GM18867 (cell line): ENCODE measurements around the gene HIGD2A.

ENCODE experiments used
- ATAC-seq: cut with Tn5 transposase; IDR thresholded peaks from one replicate; pipeline ENCODE4 v1.9.1; 2021; ENCODE audit warnings: mild to moderate bottlenecking, moderate library complexity; ENCODE audit not compliant: unreplicated experiment

HIGD2A gene

DNA sequence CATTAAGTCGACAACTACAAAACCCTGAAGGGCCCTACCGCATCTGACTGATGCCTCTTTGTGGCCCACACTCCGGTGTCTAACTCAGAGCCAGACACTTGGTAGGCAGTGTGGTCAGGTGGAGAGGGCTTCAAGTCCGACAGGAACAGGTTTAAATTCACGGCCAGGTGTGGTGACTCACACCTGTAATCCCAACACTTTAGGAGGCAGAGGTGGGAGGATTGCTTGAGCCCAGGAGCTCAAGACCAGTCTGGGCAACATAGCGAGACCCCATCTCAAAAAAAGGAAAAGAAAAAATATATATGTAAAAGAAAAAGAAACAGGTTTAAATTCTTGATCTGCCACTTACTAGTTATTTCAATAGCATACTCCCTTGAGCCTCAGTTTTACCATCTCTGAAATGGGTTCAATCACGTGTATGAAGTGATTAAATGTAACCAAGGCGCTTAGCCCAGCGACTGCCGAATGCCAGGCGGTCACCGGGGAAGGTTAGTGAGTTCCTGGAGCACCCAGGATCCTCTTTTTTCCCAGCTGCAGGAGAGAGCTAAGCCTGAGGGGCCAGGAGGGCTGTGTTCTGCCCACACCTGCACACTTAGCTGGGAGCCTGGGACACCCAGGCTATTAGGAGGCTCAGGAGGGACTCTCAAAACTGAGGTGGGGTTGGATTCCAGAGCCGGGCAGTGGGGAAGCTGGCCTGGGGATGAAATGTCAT, 26.8 kb downstream of the HIGD2A start:
- ATAC-seq: peak; percentile 4

DNA sequence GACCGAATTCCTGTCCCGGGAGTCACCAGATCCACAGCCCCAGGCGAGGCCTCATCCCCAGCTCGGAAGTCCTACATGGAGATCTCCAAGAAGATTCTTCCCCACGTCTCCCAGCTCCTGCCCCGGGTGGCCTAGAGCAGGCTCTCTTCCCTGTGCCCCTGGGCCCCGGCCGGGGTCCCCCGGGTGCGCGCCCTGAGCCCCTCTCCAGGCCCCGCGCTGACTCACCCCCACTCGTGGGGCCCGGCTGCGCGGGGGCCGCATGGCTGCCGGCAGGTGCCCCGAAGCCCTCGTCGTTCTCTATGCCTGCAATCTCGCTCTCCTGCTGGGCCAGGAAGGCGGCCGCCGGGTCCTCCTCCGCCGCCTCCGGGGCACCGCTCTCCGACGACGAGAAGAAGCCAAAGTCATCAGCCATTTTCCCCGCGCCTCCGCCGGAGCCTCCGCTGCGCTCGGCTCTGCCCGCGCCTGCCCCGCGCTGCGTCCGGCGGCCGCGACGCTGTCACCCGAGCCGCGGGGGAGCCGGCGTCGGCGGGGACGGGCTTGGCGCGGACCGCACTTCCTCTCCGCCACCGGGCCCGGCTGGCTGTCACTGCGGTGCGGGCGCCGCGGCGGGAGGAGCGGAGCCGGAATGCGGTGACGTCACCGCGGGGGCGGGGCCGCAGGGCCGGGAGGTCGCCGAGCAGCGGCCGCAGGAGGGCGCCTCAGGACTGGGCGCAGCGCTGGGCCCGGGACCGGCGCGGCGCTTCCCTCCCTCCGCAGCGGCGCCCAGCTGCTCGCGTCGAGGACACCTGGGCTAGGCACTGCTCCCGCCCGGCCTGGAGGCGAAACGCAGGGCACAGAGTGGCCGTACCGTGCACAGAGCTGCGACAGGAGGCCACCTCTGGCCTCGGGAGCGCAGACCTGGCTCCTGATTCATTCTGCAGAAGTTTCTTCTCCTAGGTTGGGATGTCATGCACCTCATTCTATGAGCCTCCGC, 27.7 kb downstream of the HIGD2A start, which contains the start of gene CLTB:
Gene CLTB (minus strand): TSS at position 588 of the 973 bp plus-strand sequence. CDS start 176 bp downstream, at position 412.
- peak; percentile 96 for ATAC-seq

DNA sequence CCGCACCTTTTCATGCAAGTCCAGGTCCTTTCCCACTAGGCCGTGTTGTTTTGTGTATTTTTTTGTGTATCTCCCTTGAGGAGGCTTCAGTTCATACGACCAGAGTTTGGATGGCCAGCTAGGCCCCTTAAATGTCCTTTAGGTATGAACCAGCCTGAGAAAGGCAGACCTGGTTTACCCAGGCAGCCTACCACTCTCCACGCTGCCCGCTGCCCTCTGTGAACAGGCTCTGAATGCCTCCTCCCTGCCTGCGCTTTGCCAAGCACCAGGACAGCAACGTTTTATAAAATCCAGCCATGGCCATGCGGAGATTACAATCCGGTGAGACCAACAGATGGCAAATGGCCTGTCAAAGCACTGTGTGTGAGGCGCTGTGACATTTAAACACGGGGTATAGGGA, 28.4 kb downstream of the HIGD2A start:
- ATAC-seq: no peak

DNA sequence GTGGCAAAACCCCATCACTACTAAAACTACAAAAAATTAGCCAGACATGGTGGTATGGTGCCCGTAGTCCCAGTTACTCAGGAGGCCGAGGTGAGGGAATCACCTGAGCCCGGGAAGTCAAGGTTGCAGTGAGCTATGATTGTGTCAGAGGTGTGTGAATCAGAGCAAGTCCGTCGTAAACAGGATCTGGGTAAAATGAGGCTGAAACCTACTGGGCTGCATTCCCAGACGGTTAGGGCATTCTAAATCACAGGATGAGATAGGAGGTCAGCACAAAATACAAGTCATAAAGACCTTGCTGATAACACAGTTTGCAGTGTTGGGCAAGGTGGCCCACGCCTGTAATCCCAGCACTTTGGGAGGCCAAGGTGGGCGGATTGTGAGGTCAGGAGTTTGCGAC, 29.7 kb downstream of the HIGD2A start:
- no peak for ATAC-seq

DNA sequence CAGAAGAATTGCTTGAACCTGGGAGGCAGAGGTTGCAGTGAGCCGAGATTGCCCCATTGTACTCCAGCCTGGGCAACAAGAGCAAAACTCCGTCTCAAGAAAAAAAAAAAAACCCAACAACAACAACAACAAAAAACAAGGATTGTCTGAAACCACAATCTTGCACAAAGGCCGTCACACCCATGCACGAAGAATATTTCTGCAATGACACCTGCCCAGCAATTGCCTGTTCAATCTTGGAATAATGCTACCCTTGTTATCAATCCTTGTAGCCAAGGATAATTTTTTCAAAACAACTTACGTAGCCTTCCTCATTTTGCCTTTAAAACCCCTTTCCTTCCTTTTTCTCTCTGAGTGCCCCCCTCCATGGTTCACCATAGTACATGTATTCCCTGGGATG, 31.5 kb downstream of the HIGD2A start:
- no peak for ATAC-seq

DNA sequence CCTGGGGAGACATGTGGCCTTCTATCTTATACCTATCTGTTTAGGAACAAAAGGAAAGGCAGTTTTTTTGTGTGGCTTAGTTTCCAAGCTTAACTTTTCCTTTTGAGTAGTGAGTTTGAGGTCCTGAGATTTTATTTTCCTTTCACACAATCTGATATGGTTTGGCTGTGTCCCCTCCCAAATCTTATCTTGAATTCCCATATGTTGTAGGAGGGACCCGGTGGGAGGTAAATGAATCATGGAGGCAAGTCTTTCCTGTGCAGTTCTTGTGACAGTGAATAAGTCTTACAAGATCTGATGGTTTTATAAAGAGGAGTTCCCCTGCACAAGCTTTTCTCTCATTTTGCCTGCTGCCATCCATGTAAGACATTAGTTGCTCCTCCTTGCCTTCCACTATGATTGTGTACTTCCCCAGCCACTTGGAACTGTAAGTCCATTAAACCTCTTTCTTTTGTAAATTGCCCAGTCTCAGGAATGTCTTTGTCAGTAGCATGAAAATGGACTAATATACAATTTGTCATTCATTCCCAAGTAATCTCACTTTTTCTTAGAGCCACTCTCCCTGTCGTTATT, 32.5 kb downstream of the HIGD2A start:
- no peak for ATAC-seq

DNA sequence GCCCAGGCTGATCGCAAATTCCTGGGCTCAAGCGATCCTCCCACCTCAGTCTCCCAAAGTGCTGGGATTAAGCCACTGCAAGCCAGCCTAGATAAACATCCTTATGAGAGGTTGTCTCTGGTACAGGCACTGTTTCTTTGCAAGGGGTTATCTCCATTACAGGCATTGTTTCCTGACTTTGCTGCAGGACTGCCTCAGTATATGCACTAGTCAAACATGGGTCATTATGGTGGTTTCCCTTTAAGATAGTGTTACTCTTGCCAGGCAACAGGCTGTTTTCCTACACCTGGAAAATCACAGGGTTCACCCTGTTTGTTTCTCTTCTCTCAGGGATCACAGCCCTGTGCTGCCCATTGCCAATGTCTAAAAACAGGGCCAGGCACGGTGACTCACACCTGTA, 35.6 kb downstream of the HIGD2A start:
- ATAC-seq: no peak

DNA sequence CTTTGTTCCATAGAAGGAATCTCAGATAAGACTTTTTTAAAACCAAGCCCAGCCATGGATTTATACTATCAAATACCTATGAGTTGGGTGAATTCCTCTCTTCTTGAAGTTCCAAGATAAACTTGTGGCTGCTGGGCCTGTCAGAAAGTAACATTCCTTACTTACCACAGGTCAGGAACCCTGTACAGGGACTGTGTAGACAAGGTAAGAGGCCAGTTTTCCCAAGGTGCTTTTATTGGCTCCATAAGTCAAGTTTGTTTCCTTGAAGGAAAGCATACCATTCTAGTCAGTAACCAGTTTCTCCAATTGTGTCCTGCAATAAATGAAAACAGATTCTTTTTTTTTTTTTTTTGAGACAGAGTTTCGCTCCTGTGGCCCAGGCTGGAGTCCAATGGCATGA, 36.6 kb downstream of the HIGD2A start:
- no peak for ATAC-seq

DNA sequence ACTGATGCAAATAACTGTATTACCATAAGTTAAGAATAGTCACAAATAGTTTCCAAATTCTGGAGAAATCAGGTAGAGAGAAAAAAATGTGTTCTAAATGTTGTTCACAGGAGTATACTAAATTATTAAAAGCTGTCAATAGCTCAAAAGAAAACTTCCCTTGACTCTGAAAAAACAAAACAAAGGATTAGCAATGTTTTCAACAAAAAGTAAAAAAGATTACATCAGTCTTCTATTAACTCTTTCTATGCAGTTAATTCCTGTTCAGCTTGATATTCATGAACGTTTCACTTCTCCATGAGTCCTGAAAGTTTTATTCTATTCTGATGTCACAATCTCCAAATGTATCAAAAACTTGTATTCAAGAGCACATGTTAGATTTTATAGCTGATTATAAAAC, 37.2 kb downstream of the HIGD2A start:
- no peak for ATAC-seq

DNA sequence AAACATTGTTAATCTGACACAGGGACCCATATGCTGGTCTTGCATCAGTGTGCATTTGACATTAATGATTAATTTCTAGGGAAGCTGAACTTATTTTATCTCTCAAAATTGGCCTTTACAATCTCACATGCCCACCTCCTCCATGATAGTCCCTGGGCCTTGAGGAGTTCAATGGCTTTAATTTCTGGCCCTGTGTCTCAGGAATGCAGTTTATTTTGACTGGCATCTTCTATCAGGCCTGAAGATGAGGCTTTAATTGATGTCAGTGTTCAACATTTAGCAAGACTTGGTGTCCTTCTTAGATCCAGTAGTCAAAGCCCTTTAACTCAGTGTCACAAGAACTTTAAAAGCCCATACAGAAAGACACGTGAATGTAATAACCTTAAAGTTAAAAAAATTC, 38.3 kb downstream of the HIGD2A start:
- no peak for ATAC-seq

DNA sequence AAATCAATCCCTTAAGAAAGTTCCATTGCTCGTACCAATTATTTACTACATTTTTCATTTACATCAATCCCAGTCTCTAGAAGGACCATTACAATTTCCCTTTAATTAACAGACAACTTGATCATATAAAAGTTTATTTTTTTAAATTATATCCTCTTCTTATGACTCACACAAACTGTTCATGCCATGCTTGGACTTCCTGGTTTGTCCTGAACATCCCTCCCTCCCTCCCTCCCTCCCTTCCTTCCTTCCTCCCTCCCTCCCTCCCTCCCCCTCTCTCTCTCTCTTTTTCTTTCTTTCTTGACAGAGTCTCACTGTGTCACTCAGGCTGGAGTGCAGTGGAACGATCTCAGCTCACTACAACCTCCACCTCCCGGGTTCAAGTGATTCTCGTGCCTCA, 39.4 kb downstream of the HIGD2A start:
- ATAC-seq: no peak

DNA sequence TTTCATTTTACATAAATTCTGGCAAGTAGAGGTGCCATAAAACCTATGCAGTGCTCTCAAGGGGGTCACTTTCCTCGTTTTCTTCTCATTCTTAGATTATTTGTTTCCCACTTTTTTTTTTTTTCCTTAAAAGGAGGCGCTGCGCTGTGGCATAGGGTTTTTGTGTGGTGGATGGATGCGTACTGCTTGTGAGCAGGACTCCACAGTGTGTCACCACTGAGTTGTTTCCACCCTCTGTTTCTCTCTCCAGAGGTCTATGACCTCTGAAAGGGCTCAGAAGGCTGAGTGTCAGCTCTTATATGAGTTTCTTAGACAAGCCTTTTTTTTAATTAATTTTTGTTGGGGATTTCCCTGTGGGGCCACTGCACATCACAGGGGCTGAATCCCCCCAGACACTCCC, 41.4 kb downstream of the HIGD2A start:
- no peak for ATAC-seq

DNA sequence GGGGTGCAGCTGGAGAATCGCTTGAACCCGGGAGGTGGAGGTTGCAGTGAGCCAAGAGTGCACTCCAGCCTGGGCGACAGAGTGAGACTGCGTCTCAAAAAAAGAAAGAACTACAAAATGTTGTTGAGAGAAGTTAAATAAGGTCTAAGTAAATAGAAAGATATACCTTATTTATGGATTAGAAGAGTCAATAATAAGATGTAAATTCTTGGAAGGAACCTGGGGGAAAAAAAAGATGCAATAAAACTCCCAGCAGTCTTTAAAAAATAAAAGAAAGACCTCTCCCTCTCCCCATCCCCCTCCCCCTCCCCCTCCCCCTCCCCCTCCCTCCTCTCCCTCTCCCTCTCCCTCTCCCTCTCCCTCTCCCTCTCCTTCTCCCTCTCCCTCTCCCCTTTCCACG, 44.2 kb downstream of the HIGD2A start:
- no peak for ATAC-seq

DNA sequence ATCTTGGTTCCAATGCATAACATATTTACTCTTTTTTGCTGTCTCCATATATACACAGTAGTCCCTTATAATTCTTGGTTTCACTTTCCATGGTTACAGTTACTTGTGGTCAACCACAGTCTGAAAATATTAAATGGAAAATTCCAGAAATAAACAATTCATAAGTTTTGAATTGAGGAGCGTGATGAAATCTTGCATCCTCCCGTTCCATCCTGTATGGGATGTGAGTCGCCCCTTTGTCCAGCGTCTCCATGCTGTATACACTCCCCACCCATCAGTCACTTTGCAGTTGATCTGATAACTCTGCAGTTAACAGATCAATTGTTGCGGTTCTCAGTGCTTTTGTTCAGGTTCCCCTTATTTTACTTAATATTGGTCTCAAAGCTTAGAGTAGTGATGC, 48.1 kb downstream of the HIGD2A start:
- no peak for ATAC-seq

DNA sequence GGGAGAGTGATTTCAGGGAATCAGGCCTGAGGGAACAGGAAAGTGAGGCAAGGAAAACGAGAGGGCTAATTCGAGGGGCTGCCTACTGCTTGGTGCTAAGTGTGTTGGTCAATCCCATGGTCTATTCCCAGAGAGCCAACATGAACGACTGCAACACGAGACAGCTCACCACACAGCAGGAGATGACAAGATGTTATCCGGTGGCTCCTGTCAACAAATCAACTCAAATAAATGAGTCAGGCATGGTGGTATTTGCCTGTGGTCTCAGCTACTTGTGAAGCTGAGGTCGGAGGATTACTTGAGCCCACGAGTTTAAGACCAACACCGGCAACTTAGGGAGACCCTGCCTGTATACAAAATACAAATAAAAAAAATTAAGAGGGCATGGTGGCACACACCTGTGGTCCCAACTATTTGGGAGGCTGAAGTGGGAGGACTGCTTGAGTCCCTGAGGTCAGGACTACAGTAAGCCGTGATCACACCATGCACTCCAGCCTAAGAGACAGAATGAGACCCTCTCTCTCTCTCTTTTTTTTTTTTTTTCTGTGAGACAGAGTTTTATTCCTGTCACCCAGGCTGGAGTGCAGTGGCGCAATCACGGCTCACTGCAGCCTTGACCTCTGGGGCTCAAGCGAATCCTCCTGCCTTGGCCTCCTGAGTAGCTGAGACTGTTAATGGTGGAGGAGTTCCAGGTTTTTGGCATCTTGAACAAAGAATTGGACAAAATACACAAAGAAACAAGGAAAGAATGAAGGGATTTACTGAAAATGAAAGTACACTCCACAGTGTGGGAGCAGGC, 50.6 kb downstream of the HIGD2A start:
- no peak for ATAC-seq
